H9 (cell line): Measurements from ENCODE around the gene ATAD5. TPM values are rescaled to one million over a fixed set of nuclear protein-coding genes. Genes with fewer than 3 reads are reported as not detected.

ENCODE experiments used
- DNase-seq: peaks from one replicate; pipeline ENCODE4 v3.0.0-alpha.2; 2017
- H2AFZ ChIP-seq: one replicate; pipeline ENCODE4 v1.6.1; 2013; ENCODE audit warnings: mild to moderate bottlenecking, low read length, control low read depth, moderate library complexity
- H2AK5ac ChIP-seq: 2 replicates; pipeline ENCODE4 v1.6.1; 2013; ENCODE audit warnings: low read length, control low read depth, mixed read lengths; ENCODE audit not compliant: insufficient read length
- H2BK120ac ChIP-seq: one replicate; pipeline ENCODE4 v1.6.1; 2013; ENCODE audit warnings: low read depth, mild to moderate bottlenecking, low read length, control low read depth, inconsistent platforms; ENCODE audit not compliant: poor library complexity, severe bottlenecking
- H2BK12ac ChIP-seq: 2 replicates; pipeline ENCODE4 v1.6.1; 2013; ENCODE audit warnings: low read length, control low read depth, mixed read lengths, low read depth; ENCODE audit not compliant: insufficient read length
- H2BK15ac ChIP-seq: 2 replicates; pipeline ENCODE4 v1.6.1; 2013; ENCODE audit warnings: low read depth, low read length, control low read depth
- H2BK20ac ChIP-seq: one replicate; pipeline ENCODE4 v1.6.1; 2013; ENCODE audit warnings: low read depth, mild to moderate bottlenecking, low read length, control low read depth, inconsistent platforms; ENCODE audit not compliant: poor library complexity, severe bottlenecking
- H2BK5ac ChIP-seq: 2 replicates; pipeline ENCODE4 v1.6.1; 2013; ENCODE audit warnings: low read length, control low read depth, mixed read lengths; ENCODE audit not compliant: insufficient read length
- H3K14ac ChIP-seq: 2 replicates; pipeline ENCODE4 v1.6.1; 2013; ENCODE audit warnings: low read length, control low read depth; ENCODE audit not compliant: insufficient read depth
- H3K18ac ChIP-seq: 2 replicates; pipeline ENCODE4 v1.6.1; 2013; ENCODE audit warnings: low read depth, mild to moderate bottlenecking, mixed read lengths, low read length, control low read depth; ENCODE audit not compliant: insufficient read length
- H3K23ac ChIP-seq: 2 replicates; pipeline ENCODE4 v1.6.1; 2013; ENCODE audit warnings: low read length, control low read depth, mixed read lengths, low read depth; ENCODE audit not compliant: insufficient read length
- H3K23me2 ChIP-seq: 2 replicates; pipeline ENCODE4 v1.6.1; 2013; ENCODE audit warnings: low read depth, mild to moderate bottlenecking, mixed read lengths, low read length, control low read depth; ENCODE audit not compliant: insufficient read length, poor library complexity, severe bottlenecking
- H3K27ac ChIP-seq: 2 replicates; pipeline ENCODE4 v1.5.1; 2013; ENCODE audit warnings: low read length, control low read depth, mixed read lengths, low read depth; ENCODE audit not compliant: insufficient read length
- H3K27me3 ChIP-seq: 2 replicates; pipeline ENCODE4 v1.6.1; 2013; ENCODE audit warnings: low read length, control low read depth, inconsistent platforms; ENCODE audit not compliant: insufficient read depth
- H3K4ac ChIP-seq: 2 replicates; pipeline ENCODE4 v1.6.1; 2013; ENCODE audit warnings: low read depth, mild to moderate bottlenecking, control low read depth, inconsistent platforms, low read length, moderate library complexity
- H3K4me1 ChIP-seq: 2 replicates; pipeline ENCODE4 v1.6.1; 2013; ENCODE audit warnings: low read length, control low read depth, inconsistent platforms; ENCODE audit not compliant: insufficient read depth
- H3K4me2 ChIP-seq: 2 replicates; pipeline ENCODE4 v1.6.1; 2013; ENCODE audit warnings: low read length, control low read depth, mixed read lengths; ENCODE audit not compliant: insufficient read length, insufficient read depth
- H3K56ac ChIP-seq: 2 replicates; pipeline ENCODE4 v1.6.1; 2013; ENCODE audit warnings: low read depth, mild to moderate bottlenecking, mixed read lengths, low read length, control low read depth; ENCODE audit not compliant: insufficient read length
- H3K79me1 ChIP-seq: 2 replicates; pipeline ENCODE4 v1.6.1; 2013; ENCODE audit warnings: low read depth, mild to moderate bottlenecking, moderate library complexity, low read length, control low read depth, inconsistent platforms; ENCODE audit not compliant: insufficient read depth, poor library complexity, severe bottlenecking
- H3K79me2 ChIP-seq: 2 replicates; pipeline ENCODE4 v1.6.1; 2013; ENCODE audit warnings: low read length, control low read depth, inconsistent platforms; ENCODE audit not compliant: insufficient read depth
- H3K9ac ChIP-seq: 2 replicates; pipeline ENCODE4 v1.6.1; 2013; ENCODE audit warnings: low read length, control low read depth, mixed read lengths; ENCODE audit not compliant: insufficient read length; ENCODE audit errors: extremely low read depth
- H3K9me3 ChIP-seq: one replicate; pipeline ENCODE4 v1.6.1; 2013; ENCODE audit warnings: low read depth, low read length, inconsistent platforms; ENCODE audit not compliant: control insufficient read depth
- H3T11ph ChIP-seq: one replicate; pipeline ENCODE4 v1.6.1; 2013; ENCODE audit warnings: mild to moderate bottlenecking, low read length, control low read depth, inconsistent platforms
- H4K20me1 ChIP-seq: one replicate; pipeline ENCODE4 v1.6.1; 2013; ENCODE audit not compliant: control insufficient read depth, insufficient read length, insufficient read depth
- H4K5ac ChIP-seq: 2 replicates; pipeline ENCODE4 v1.6.1; 2013; ENCODE audit warnings: low read depth, mild to moderate bottlenecking, mixed read lengths, low read length, control low read depth; ENCODE audit not compliant: insufficient read length
- H4K8ac ChIP-seq: replicated peaks from 2 replicates; pipeline ENCODE4 v1.6.1; 2013; ENCODE audit warnings: low read length, control low read depth, mixed read lengths, low read depth; ENCODE audit not compliant: insufficient read length
- H4K91ac ChIP-seq: 2 replicates; pipeline ENCODE4 v1.6.1; 2013; ENCODE audit warnings: low read depth, mild to moderate bottlenecking, moderate library complexity, mixed read lengths, low read length, control low read depth; ENCODE audit not compliant: insufficient read length
- H3K27ac Mint-ChIP-seq, 3 experiments: 2 replicates in 2 of 3; 3 replicates in 1 of 3; pipeline ENCODE4 v1.8.0; 2020 to 2021; ENCODE audit warnings: mixed read lengths in 3 of 3, mild to moderate bottlenecking in 1 of 3, moderate library complexity in 1 of 3
- H3K27me3 Mint-ChIP-seq: 2 replicates; pipeline ENCODE4 v1.8.0; 2021; ENCODE audit warnings: low read depth, mild to moderate bottlenecking, moderate library complexity, mixed read lengths
- H3K36me3 Mint-ChIP-seq, 3 experiments: 2 replicates in 2 of 3; 3 replicates in 1 of 3; pipeline ENCODE4 v1.8.0; 2020 to 2021; ENCODE audit warnings: low read depth in 3 of 3, mixed read lengths in 3 of 3; ENCODE audit not compliant: insufficient read depth in 1 of 3
- H3K4me1 Mint-ChIP-seq, 2 experiments: 2 replicates each; pipeline ENCODE4 v1.8.0; 2020; ENCODE audit warnings: mixed read lengths in 2 of 2
- H3K4me3 Mint-ChIP-seq, 2 experiments: 2 replicates in 1 of 2; 3 replicates in 1 of 2; pipeline ENCODE4 v1.8.0; 2020 to 2021; ENCODE audit warnings: mild to moderate bottlenecking in 2 of 2, mixed read lengths in 2 of 2, moderate library complexity in 1 of 2
- H3K9me3 Mint-ChIP-seq, 2 experiments: 2 replicates in 1 of 2; 3 replicates in 1 of 2; pipeline ENCODE4 v1.8.0; 2020; ENCODE audit warnings: mild to moderate bottlenecking in 2 of 2, mixed read lengths in 2 of 2, moderate library complexity in 1 of 2
- CTCF ChIP-seq: fragments of 200-600 bp; sonication (generic); conservative IDR thresholded peaks from 3 replicates; pipeline ENCODE4 v1.8.0; 2021; ENCODE audit warnings: antibody characterized with exemption, mild to moderate bottlenecking
- WGBS: extraction: QIAGEN DNeasy Blood & Tissue Kit; methylation state at CpG from one replicate; pipeline ENCODE4 v1.1.7; 2013; ENCODE audit warnings: missing lambda C conversion rate, low lambda C conversion rate, mixed read lengths; ENCODE audit not compliant: insufficient read length; ENCODE audit errors: extremely low coverage; 5-methylcytosine and 5-hydroxymethylcytosine counted together
- total RNA-seq: library from RNA; stranded (reverse); gene quantifications from 2 replicates; pipeline ENCODE4 v1.2.1, GENCODE V29; 2021

The ATAD5 gene
- total RNA-seq, 1 experiment from 2014 or later, result 27.0 TPM

DNA sequence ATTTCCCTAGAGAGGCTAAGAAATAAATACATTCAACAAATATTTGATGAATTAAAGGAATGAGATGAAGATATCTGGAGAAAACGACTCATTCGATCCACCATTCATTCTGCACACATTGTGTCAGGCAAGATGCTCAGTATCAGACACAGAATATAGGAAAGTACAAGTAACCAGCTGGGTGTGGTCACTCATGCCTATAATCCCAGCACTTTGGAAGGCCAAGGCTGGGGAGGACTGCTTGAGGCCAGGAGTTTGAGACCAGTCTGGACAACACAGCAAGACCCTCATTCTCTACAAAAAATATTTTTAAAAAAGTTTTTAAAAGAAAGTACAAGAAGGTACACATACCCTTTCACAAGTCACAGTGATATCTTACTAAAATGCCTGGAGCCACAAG lies 49.6 kb upstream of the ATAD5 start:
- H3K79me2 ChIP-seq, result no peaks in the 10 kb centered on the region
- Mint-ChIP-seq H3K27me3 (no peaks in the 10 kb centered on the region; the same call in 1 of the 2 replicates), H3K27ac (peak overlapping the region in 1 of 3 experiments; percentile 84; a peak in 2 of 7 replicates), H3K9me3 (no peaks in the 10 kb centered on the region), H3K4me3 (no peak overlapping the region), H3K36me3 (peaks cover 13 to 66% (median 34%) of the 10 kb centered on the region in 3 experiments), H3K4me1 (no peaks in the 10 kb centered on the region)
- H3K23me2 ChIP-seq, result no peaks in the 10 kb centered on the region
- H3T11ph ChIP-seq, result no peak overlapping the region
- H3K14ac ChIP-seq, result no peak overlapping the region
- H3K56ac ChIP-seq, result no peak overlapping the region
- H4K91ac ChIP-seq, result no peak overlapping the region
- H2BK15ac ChIP-seq, result no peak overlapping the region
- no peak overlapping the region for H3K23ac ChIP-seq
- no peak overlapping the region for H4K8ac ChIP-seq
- DNase-seq, result no peak
- H3K27ac ChIP-seq, result no peak overlapping the region
- H3K4me1 ChIP-seq, result no peaks in the 10 kb centered on the region
- no CpG with 5 or more reads among the region's 2 CpGs for WGBS
- no peak overlapping the region for H2BK5ac ChIP-seq
- no peak overlapping the region for H2AFZ ChIP-seq
- H2AK5ac ChIP-seq, result no peak overlapping the region
- H4K20me1 ChIP-seq, result no peaks in the 10 kb centered on the region
- H3K9ac ChIP-seq, result no peak overlapping the region
- no peak overlapping the region for H3K18ac ChIP-seq
- H2BK20ac ChIP-seq, result no peak overlapping the region
- H2BK12ac ChIP-seq, result no peak overlapping the region
- H3K4ac ChIP-seq, result no peak overlapping the region
- H2BK120ac ChIP-seq, result no peak overlapping the region
- TF ChIP-seq CTCF, result no peak
- H3K79me1 ChIP-seq, result peaks cover 3% of the 10 kb centered on the region
- no peak overlapping the region for H4K5ac ChIP-seq
- no peaks in the 10 kb centered on the region for H3K9me3 ChIP-seq
- H3K27me3 ChIP-seq, result no peaks in the 10 kb centered on the region
- no peak overlapping the region for H3K4me2 ChIP-seq
